ENCODE measurements around the gene EXOSC5. TPM values are rescaled to one million over a fixed set of nuclear protein-coding genes. Genes with fewer than 3 reads are reported as not detected.
"Not testable (repeated sequence)": the region's sequence is repeated elsewhere in the genome, so short reads cannot be mapped to it uniquely, and the experiment has no call there.

Gene EXOSC5
- total RNA-seq, 1 experiment from 2014 or later: 36.7 TPM

GRCh38 chr19:41408256-41408655 lies 11.1 kb upstream of the EXOSC5 start:
- DNase-seq (ENCODE audit: low spot score): no peak

GRCh38 chr19:41407271-41407670 lies 10.1 kb upstream of the EXOSC5 start:
- DNase-seq (ENCODE audit: low spot score): no peak

GRCh38 chr19:41405776-41406175 lies 8.6 kb upstream of the EXOSC5 start:
- no peak for DNase-seq (ENCODE audit: low spot score)

GRCh38 chr19:41403181-41403970 lies 6.2 kb upstream of the EXOSC5 start:
- DNase-seq (ENCODE audit: low spot score): no peak

- no peak for DNase-seq (ENCODE audit: low spot score)
Observed at GRCh38 chr19:41402010-41402409, 4.9 kb upstream of the EXOSC5 start.

- DNase-seq (ENCODE audit: low spot score): no peak
Observed at GRCh38 chr19:41401483-41401882, 4.3 kb upstream of the EXOSC5 start.

GRCh38 chr19:41399525-41399924 lies 2.4 kb upstream of the EXOSC5 start:
- DNase-seq (ENCODE audit: low spot score): no peak

GRCh38 chr19:41399091-41399490 lies 1.9 kb upstream of the EXOSC5 start:
- DNase-seq (ENCODE audit: low spot score): no peak

GRCh38 chr19:41398598-41398997 lies 1.4 kb upstream of the EXOSC5 start:
- DNase-seq (ENCODE audit: low spot score): no peak

GRCh38 chr19:41398050-41398418 lies 875 bp upstream of the EXOSC5 start:
- DNase-seq (ENCODE audit: low spot score): no peak

- DNase-seq (ENCODE audit: low spot score): no peak
Observed at GRCh38 chr19:41395355-41395754, 1.8 kb downstream of the EXOSC5 start.

GRCh38 chr19:41392775-41393174 lies 4.4 kb downstream of the EXOSC5 start:
- DNase-seq (ENCODE audit: low spot score): no peak

- no peak for DNase-seq (ENCODE audit: low spot score)
Observed at GRCh38 chr19:41391618-41392017, 5.5 kb downstream of the EXOSC5 start.

- DNase-seq (ENCODE audit: low spot score): no peak
Observed at GRCh38 chr19:41386442-41386841, 10.7 kb downstream of the EXOSC5 start.

- DNase-seq (ENCODE audit: low spot score): no peak
Observed at GRCh38 chr19:41384351-41384750, 12.8 kb downstream of the EXOSC5 start.

GRCh38 chr19:41381536-41381935 lies 15.6 kb downstream of the EXOSC5 start:
- DNase-seq (ENCODE audit: low spot score): not testable (repeated sequence)

- DNase-seq (ENCODE audit: low spot score): no peak
Observed at GRCh38 chr19:41377977-41378709, 19.0 kb downstream of the EXOSC5 start.

GRCh38 chr19:41376998-41377365 lies 20.2 kb downstream of the EXOSC5 start:
- DNase-seq (ENCODE audit: low spot score): no peak

GRCh38 chr19:41376241-41376997 lies 20.7 kb downstream of the EXOSC5 start, which contains the start of gene TMEM91:
Gene TMEM91, plus strand, starts transcription at chr19:41376533. Its CDS starts 1,777 bp downstream, at chr19:41378310.
- no peak for DNase-seq (ENCODE audit: low spot score)

GRCh38 chr19:41373993-41374392 lies 23.2 kb downstream of the EXOSC5 start:
- peak; percentile 74 for DNase-seq (ENCODE audit: low spot score)

- no peak for DNase-seq (ENCODE audit: low spot score)
Observed at GRCh38 chr19:41372501-41372900, 24.7 kb downstream of the EXOSC5 start.

GRCh38 chr19:41371541-41371940 lies 25.6 kb downstream of the EXOSC5 start:
- no peak for DNase-seq (ENCODE audit: low spot score)
